ENCODE measurements around the gene NTN4. TPM values are rescaled to one million over a fixed set of nuclear protein-coding genes. Genes with fewer than 3 reads are reported as not detected.

Gene NTN4
- total and polyA plus RNA-seq, 7 donors = 3.7 to 17.4 (median 7.2) TPM

DNA sequence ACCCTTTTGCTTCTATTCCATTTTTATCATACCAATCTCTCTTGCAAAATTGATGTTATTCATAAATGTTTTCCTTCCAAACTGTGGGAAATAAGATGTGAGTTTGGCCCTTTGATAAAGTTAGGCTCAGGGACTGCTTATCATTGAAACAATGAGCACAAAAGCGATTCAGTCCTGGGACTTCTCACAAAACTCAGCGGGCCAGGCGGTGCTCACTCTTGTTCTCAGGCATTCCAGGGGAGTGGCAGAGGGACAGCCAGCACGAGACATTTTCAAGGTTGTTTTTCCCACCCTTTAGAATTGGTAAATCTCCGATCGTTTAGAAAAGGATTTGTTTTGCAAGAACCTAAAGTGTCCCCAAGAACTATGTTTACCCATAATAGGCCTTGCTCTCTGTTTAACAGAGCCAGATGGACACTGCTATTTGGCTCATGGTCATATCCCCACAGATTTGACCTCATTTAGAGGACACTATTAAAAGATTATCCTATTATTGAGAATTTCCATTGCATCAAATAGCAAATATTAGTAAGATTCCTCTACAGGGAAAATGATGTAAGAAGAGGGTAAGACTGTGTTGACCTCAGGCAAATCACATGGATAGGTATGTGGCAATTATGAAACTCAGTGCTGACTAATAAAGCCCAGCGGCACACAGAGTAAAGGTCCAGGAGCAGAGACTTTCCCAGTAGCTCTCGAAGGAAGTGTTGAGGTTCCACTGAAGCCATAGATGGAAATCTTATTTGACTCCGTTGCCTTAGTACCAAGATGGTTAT, 136.6 kb downstream of the NTN4 start:
- no peaks in the 10 kb centered on the region for H3K9me3 ChIP-seq
- H3K27me3 ChIP-seq = no peaks in the 10 kb centered on the region
- intact Hi-C loops (cut with DNase I) = no loop called here
- H3K4me1 ChIP-seq = no peaks in the 10 kb centered on the region
- TF ChIP-seq POLR2AphosphoS5 (IDR thresholded peaks at IDR 0.05) = no peak
- TF ChIP-seq, protein P1, sequence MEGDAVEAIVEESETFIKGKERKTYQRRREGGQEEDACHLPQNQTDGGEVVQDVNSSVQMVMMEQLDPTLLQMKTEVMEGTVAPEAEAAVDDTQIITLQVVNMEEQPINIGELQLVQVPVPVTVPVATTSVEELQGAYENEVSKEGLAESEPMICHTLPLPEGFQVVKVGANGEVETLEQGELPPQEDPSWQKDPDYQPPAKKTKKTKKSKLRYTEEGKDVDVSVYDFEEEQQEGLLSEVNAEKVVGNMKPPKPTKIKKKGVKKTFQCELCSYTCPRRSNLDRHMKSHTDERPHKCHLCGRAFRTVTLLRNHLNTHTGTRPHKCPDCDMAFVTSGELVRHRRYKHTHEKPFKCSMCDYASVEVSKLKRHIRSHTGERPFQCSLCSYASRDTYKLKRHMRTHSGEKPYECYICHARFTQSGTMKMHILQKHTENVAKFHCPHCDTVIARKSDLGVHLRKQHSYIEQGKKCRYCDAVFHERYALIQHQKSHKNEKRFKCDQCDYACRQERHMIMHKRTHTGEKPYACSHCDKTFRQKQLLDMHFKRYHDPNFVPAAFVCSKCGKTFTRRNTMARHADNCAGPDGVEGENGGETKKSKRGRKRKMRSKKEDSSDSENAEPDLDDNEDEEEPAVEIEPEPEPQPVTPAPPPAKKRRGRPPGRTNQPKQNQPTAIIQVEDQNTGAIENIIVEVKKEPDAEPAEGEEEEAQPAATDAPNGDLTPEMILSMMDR (IDR thresholded peaks at IDR 0.05) = no peak
- TF ChIP-seq EP300 (IDR thresholded peaks at IDR 0.05) = no peak
- no peak for TF ChIP-seq POLR2A (IDR thresholded peaks at IDR 0.05)
- H3K27ac ChIP-seq = peak overlapping the region in 1 of 4 donors; percentile 43
- DNase-seq = no peak
- H3K4me3 ChIP-seq = no peak overlapping the region
- 75 to 83% methylated on average over 9 of the region's 9 CpGs for WGBS, 2 donors
- no peaks in the 10 kb centered on the region for H3K36me3 ChIP-seq

DNA sequence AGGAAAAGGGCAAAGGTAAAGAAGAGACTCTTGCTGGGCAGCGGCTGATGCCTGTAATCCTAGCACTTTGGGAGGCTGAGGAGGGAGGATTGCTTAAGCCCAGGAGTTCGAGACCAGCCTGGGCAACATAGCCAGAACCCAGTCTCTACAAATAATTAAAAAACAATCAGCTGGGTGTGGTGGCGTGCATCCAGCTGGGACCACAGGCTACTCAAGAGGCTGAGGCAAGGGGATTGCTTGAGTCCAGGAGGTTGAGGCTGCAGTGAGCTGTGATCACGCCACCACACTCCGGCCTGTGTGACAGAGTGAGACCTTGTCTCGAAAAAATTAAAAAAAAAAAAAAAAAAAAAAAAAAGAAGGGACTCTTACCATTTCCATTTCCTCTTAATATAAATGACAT, 138.9 kb downstream of the NTN4 start:
- intact Hi-C loops (cut with DNase I) = no loop called here
- no peaks in the 10 kb centered on the region for H3K36me3 ChIP-seq
- no peaks in the 10 kb centered on the region for H3K9me3 ChIP-seq
- TF ChIP-seq POLR2AphosphoS5 (IDR thresholded peaks at IDR 0.05) = no peak
- H3K27me3 ChIP-seq = no peaks in the 10 kb centered on the region
- WGBS, 2 donors = 88 to 93% methylated on average over 6 of the region's 6 CpGs
- no peak overlapping the region for H3K4me3 ChIP-seq
- H3K4me1 ChIP-seq = peaks cover 0 to 6% (median 5%) of the 10 kb centered on the region in 4 donors
- no peak overlapping the region for H3K27ac ChIP-seq
- no peak for DNase-seq

DNA sequence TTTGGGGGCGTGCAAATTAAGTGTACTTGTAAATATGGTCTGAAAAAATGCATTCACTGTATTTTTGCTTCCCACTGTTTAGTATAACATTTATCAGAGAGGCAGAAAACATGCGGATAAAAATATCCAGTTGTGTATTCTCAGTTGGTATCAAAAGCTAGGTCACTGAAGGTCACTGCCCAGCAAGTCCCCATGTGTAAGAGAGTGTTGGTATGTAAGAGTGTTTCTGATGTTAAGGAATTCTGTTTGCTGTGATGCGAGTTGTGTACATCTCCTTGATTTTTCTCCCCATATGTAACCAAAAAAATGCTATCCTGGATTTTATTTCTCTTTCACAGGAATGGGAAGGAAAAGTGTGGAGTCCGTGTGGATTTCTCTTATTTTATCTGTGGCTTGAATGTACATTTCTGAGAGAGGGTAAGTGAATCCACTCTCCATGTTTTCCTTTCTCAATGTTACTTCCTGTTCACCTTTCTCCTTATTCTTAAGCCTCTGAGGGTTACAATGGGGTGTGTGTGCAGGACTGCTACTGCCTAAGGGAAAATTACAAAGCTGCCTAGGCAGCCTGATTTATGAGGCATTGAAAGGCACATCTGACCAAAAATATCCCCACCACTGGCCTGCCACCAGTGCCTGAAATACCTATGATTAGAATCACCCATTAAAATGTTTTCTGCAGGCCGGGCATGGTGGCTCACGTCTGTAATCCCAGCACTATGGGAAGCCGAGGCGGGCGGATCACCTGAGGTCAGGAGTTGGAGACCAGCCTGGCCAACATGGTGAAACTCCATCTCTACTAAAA, 141.4 kb downstream of the NTN4 start:
- WGBS, 2 donors = 42 to 73% methylated on average over 9 of the region's 9 CpGs
- Histone ChIP-seq H3K27me3 (no peaks in the 10 kb centered on the region), H3K4me3 (no peak overlapping the region), H3K4me1 (peaks cover 0 to 12% (median 10%) of the 10 kb centered on the region in 4 donors), H3K27ac (peak overlapping the region in 1 of 4 donors; percentile 44), H3K36me3 (no peaks in the 10 kb centered on the region), H3K9me3 (no peaks in the 10 kb centered on the region)
- no peak for TF ChIP-seq EP300 (IDR thresholded peaks at IDR 0.05)
- no peak for TF ChIP-seq POLR2AphosphoS5 (IDR thresholded peaks at IDR 0.05)
- TF ChIP-seq, protein P1 (IDR thresholded peaks at IDR 0.05) = no peak
- no peak for TF ChIP-seq POLR2A (IDR thresholded peaks at IDR 0.05)
- intact Hi-C loops (cut with DNase I) = no loop called here
- no peak for DNase-seq

DNA sequence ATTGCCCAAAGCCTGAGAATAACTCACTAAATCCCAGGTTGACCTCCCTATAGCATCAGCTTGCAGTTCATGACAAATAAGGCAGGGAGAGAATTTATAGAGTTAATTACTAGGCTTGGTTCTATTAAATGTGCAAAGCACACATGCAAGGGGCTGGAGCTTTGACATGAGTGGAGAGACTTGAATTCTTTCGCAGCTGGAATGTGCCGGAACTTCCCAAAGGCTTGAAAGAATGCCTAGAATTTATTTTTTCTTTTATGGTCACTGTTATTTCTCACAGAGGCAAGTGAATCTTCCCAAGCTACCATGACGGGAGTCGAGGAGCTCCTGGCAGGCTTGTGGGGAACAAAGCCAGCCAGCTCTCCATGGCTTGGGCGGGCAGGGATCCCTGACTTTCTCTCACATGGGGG, 143.8 kb downstream of the NTN4 start:
- no peak overlapping the region for H3K27ac ChIP-seq

More for the DNA sequence above, 143.8 kb downstream of the NTN4 start:
- Histone ChIP-seq H3K36me3 (no peaks in the 10 kb centered on the region), H3K4me3 (no peak overlapping the region), H3K4me1 (peaks cover 0 to 12% (median 10%) of the 10 kb centered on the region in 4 donors), H3K9me3 (no peaks in the 10 kb centered on the region), H3K27me3 (no peaks in the 10 kb centered on the region)
- TF ChIP-seq, protein P1 (IDR thresholded peaks at IDR 0.05) = no peak
- no peak for TF ChIP-seq POLR2AphosphoS5 (IDR thresholded peaks at IDR 0.05)
- no peak for TF ChIP-seq EP300 (IDR thresholded peaks at IDR 0.05)
- no peak for TF ChIP-seq POLR2A (IDR thresholded peaks at IDR 0.05)
- DNase-seq = no peak
- intact Hi-C loops (cut with DNase I) = no loop called here
- 67 to 85% methylated on average over 5 of the region's 5 CpGs for WGBS, 2 donors
